ENCODE data around the gene SEPHS1.

- TF ChIP-seq CTCF (IDR thresholded peaks at IDR 0.05; ENCODE audit: extremely low read depth in 1 of 2, insufficient read depth in 1 of 2, low read depth in 1 of 2, low read length in 2 of 2) = no peak
- TF ChIP-seq, protein P1, sequence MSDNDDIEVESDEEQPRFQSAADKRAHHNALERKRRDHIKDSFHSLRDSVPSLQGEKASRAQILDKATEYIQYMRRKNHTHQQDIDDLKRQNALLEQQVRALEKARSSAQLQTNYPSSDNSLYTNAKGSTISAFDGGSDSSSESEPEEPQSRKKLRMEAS (IDR thresholded peaks at IDR 0.05; ENCODE audit: insufficient read depth, insufficient read length) = no peak
- no peak for TF ChIP-seq POLR2A (IDR thresholded peaks at IDR 0.05; ENCODE audit: low read depth, low read length)
- TF ChIP-seq EZH2 (IDR thresholded peaks at IDR 0.05; ENCODE audit: borderline replicate concordance, low read depth, low read length, severe bottlenecking) = no peak
- TF ChIP-seq FOS (IDR thresholded peaks at IDR 0.05; ENCODE audit: borderline replicate concordance, insufficient read depth, low read length) = no peak
- TF ChIP-seq MYC (IDR thresholded peaks at IDR 0.05; ENCODE audit: low read depth, low read length) = no peak
- no peak for TF ChIP-seq JUN (IDR thresholded peaks at IDR 0.05; ENCODE audit: borderline replicate concordance, insufficient read depth, insufficient read length, low read depth)
- TF ChIP-seq GATA2 (IDR thresholded peaks at IDR 0.05; ENCODE audit: insufficient read depth, insufficient read length, low read depth, low read length) = no peak
- TF ChIP-seq POLR2AphosphoS5 (IDR thresholded peaks at IDR 0.05; ENCODE audit: insufficient read depth, low read depth, low read length) = no peak
Observed at GRCh38 chr10:13397052-13397451, 49.0 kb upstream of the SEPHS1 start.

Measured in endothelial cell of umbilical vein (primary cell).